DMS79 (cell line): ENCODE results near the gene PLD5.
"Not testable (repeated sequence)": the region's sequence is repeated elsewhere in the genome, so short reads cannot be mapped to it uniquely, and the experiment has no call there.

Source experiments
- DNase-seq: peaks from one replicate; lab custom pipeline; 2025; lab: John Stamatoyannopoulos, UW

The PLD5 gene

DNA sequence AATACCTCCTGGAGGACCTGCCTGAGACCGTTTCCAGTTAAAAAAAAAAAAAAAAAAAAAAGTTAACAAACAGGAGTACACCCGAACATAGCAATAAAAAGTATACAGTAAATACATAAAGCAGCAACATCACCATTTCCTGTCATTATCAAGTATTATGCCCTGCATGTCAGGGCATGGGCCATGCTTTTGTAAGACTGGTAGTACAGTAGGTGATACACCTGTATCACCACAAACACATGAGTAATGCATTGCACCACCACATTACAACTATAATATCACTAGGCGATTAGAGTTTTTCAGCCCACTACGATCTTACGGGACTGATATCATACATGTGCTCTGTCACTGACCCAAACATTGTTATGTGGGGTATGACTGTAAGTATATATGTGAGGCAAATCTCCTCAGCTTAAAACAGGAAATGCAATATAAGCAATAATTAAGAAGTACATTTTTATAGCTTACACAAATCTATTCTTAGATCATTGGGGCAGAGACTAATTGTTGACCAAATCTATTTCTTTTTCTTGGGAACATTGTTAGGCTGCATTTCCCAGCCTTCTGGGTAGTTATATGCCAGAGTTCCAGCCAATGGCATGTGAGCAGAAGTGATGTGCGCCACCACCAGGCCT is 98.1 kb downstream of the PLD5 start:
- no peak for DNase-seq

DNA sequence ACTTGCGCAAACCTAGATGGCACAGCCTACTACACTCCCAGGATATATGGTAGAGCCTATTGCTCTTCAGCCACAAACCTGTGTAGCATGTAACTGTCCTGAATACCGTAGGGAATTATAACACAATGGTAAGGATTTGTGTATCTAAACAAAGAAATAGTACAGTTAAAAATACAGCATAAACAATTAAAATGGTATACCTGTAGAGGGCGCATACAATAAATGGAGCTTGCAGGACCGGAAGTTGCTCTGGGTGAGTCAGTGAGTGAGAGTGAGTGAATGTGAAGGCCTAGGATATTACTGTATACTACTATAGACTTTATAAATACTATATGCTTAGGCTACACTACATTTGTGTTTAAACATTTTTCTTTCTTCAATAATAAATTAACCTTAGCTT is 99.3 kb downstream of the PLD5 start:
- no peak for DNase-seq

DNA sequence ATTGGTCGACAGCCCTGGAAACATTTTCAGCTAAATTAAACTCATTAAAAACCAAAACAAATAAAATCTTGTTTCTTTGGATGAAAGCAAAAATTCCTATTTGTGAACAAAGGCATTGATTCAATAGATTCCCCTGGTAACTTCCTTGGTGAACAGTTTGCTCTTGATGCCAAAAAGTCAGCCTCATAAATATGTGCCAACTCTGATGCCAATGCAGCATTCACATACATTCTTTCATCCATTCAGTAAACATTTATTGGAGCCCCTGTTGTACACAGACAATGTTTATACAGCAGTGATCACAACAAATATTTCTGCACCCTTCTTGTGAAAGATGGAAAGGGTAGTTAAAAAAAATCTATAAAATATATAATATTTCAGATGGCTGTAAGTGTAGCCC is 107.8 kb downstream of the PLD5 start:
- DNase-seq, result no peak

GRCh38 chr1:242412921-242413320 is 111.6 kb downstream of the PLD5 start:
- DNase-seq, result no peak

DNA sequence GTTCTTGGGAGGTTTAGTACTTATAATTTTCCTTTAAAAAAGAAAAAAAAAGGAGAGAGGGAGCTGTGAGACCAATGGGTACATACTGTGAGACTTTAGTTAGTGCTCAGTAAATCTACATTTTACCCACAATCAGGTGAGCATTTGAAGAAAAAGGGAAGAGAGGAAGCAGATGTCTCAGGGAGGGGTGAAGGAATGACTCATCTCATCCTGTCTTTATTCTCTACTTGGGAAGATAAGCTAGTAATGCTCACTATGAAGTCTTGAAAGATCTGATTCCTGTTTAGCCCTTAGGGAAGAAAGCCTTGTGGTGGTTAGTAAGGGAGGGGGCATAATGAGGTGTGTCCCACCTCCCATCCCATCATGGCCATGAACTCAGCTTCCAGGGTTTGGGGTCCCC is 112.6 kb downstream of the PLD5 start:
- no peak for DNase-seq

- DNase-seq, result no peak
These were observed 118.5 kb downstream of the PLD5 start for GRCh38 chr1:242405947-242406346.

GRCh38 chr1:242404296-242404695 is 120.2 kb downstream of the PLD5 start:
- no peak for DNase-seq

DNA sequence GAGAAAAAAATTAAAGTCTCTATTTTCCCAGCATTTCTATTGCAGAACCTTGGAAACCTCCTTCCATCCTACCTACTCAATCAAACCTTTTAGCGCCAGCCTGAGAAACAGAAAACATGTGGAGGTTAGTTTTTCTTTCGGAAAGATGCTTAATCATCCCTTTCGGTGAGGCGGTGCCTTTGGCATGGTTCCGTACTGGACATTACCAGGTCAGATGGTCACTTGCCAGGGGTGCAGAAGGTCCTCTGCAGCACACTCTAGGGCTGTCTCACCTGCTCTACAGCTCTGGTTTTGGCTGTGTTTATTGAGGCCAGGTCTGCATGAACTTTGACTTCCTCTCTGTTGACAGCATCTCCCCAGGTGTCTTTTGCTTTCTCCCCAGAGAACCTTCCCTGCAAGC is 121.5 kb downstream of the PLD5 start:
- DNase-seq, result no peak

DNA sequence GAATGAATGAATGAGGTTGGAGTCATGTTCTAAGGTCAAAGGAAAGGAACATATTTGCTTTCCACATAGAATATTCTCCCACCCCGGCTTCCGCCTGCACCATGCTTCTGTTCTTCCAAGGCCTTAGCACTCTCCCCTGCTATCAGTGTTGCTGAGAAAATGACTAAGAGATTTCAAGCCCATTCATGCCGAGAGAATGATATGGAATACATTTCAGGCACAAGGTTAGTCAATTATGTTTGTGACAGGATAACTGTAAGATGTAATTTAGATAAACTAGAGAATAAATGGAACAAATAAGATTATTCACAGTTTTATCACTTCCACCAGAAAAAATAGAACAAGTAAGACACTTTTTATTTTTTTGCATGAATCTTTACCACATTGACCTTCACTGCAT is 122.6 kb downstream of the PLD5 start:
- DNase-seq, result no peak

- no peak for DNase-seq
These were observed 126.1 kb downstream of the PLD5 start for GRCh38 chr1:242398351-242398750.

GRCh38 chr1:242391896-242392295 is 132.6 kb downstream of the PLD5 start:
- no peak for DNase-seq

DNA sequence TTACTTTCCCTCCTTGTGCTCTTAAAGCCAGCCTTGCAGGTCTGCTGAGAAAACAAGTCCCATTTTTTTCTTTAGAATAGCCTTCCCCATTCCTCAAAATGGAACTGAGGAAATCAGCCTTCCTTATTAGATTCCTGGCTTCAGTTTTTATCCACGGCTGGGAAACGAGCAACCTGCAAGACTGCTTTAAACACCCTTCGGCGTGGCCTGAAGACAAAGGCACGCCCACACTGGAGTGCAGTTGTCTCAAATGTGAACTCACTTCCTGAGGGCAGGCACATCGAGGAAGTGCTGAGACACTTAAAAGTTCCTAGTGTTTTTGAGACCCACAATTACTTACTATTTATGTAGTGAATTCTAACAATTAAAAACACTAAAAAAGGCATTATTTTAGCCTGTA is 148.4 kb downstream of the PLD5 start:
- DNase-seq, result not testable (repeated sequence)

- not testable (repeated sequence) for DNase-seq
These were observed 174.1 kb downstream of the PLD5 start for GRCh38 chr1:242350446-242350845.

- no peak for DNase-seq
These were observed 174.9 kb downstream of the PLD5 start for GRCh38 chr1:242349636-242350035.

DNA sequence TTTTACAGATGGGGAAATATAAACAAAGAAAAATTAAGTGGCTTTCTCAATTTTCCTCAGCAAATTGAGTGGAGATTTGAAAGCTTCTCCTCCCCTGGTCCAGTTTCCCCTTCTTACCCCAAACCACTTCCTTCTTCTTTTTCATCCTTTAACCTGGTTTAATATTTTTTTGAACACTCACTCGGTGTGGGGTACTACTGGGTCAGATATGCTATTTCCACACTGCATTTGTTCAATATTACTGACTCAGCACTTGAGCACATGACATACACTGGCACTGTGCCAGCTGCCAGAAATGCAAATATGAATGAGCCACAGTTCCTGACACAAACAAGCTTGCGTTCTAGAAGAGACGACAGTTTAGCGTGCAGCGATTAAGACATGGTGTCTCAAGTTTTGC is 193.6 kb downstream of the PLD5 start:
- DNase-seq, result not testable (repeated sequence)

- not testable (repeated sequence) for DNase-seq
These were observed 197.1 kb downstream of the PLD5 start for GRCh38 chr1:242327381-242327780.

DNA sequence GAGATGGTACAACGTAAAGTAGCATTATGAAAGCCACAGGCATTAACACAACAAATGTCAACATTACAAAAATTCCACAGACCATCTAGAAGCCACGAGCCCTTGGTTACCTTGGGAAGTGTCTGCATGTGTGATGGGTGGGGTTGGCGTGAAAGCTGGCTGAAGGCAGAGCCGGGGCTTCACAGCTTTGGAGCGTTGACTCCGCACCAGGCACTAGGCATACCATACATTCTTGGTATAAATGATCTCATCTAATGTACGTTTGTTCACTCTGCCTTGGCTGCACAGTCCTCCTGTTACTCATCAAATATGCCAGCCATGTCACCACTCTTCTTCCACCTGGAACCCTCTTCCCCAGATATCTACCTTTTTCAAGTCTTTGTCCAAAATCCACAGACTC is 202.5 kb downstream of the PLD5 start:
- DNase-seq, result not testable (repeated sequence)

GRCh38 chr1:242318140-242318539 is 206.4 kb downstream of the PLD5 start:
- DNase-seq, result no peak

DNA sequence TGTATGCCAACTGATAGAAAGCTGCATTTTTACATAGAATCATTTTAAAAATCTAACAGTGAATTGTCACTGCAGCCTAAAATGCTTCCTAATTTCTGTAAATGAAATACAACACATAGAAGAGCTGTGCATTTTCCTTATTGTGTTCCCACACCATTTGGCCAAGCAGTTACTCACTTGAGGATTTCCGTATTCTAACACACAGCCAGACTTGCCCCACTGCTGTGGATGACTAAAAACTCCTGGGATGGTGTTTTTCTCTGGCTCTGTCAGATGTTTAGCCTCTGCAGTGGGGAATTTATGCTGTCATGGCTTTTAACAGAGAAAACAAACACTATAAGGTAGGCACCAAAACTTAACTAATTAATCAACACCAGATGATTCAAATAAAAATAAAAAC is 209.6 kb downstream of the PLD5 start:
- not testable (repeated sequence) for DNase-seq

DNA sequence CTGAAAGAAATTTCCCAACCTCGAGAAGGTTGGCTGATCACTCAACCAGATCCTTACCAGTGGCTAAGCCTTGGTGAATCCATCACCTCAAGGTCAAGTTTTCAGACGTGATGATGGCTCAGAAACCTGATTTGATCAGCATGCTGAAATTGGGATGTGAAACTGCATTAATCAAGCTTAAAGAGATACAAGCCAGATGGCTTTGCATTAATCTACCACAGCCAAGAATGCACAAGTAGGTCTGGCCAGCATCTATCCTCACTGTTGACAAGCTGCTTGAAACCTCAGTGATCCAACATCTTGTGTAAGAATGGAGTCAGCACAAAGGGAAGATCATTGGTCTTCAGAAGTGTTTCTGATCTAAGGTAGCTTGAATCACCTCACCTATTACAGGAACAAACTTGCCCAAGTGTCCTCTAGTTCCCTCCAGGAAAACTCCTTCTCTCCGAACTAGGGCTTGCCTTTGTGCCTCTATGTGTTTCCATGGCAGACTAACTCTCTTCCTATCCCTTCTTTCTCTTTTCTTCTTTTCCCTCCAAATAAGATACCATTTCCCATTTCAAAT is 210.3 kb downstream of the PLD5 start:
- DNase-seq, result not testable (repeated sequence)

- DNase-seq, result not testable (repeated sequence)
These were observed 215.8 kb downstream of the PLD5 start for GRCh38 chr1:242308681-242309080.

- not testable (repeated sequence) for DNase-seq
These were observed 230.7 kb downstream of the PLD5 start for GRCh38 chr1:242293781-242294180.

- not testable (repeated sequence) for DNase-seq
These were observed 236.4 kb downstream of the PLD5 start for GRCh38 chr1:242288067-242288466.
